ENCODE data around the gene CCDC187. TPM values are rescaled to one million over a fixed set of nuclear protein-coding genes. Genes with fewer than 3 reads are reported as not detected.

CCDC187 gene
- total and polyA plus RNA-seq, 2 of the 13 experiments (the other 11 are each of a cell fraction or from before 2014, with no cell fraction given): 0.03 to 0.13 TPM

DNA sequence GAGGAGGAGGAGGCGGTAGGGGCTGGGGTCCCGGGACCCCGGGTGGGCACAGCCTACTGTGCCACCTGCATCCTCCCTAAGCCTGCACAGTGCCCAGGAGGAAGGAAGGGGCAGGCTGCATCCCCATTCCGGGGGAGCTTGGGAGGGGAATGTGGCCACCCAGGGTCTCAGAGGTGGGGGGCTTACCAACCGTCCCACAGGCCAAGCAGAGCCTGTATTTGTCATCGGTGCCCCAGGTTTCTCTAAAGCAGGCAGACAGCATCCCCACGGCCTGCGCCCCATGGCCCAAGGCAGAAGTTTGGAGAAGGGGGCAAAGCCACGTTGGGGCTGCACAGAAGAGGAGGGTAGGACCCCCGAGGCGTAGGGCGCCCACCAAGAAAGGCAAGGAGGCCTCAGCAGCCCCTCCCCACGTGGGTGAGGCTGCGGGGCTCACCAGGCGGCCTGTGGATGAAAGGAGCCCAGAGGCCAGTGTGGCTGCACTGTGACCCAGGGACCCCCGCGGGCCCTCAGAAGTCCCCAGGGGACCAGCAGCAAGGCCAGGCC lies 22.9 kb upstream of the CCDC187 start (continued):
- TF ChIP-seq, protein P1, sequence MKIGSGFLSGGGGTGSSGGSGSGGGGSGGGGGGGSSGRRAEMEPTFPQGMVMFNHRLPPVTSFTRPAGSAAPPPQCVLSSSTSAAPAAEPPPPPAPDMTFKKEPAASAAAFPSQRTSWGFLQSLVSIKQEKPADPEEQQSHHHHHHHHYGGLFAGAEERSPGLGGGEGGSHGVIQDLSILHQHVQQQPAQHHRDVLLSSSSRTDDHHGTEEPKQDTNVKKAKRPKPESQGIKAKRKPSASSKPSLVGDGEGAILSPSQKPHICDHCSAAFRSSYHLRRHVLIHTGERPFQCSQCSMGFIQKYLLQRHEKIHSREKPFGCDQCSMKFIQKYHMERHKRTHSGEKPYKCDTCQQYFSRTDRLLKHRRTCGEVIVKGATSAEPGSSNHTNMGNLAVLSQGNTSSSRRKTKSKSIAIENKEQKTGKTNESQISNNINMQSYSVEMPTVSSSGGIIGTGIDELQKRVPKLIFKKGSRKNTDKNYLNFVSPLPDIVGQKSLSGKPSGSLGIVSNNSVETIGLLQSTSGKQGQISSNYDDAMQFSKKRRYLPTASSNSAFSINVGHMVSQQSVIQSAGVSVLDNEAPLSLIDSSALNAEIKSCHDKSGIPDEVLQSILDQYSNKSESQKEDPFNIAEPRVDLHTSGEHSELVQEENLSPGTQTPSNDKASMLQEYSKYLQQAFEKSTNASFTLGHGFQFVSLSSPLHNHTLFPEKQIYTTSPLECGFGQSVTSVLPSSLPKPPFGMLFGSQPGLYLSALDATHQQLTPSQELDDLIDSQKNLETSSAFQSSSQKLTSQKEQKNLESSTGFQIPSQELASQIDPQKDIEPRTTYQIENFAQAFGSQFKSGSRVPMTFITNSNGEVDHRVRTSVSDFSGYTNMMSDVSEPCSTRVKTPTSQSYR (CRISPR knock-in tag; IDR thresholded peaks at IDR 0.05; ENCODE audit: borderline replicate concordance): no peak
- TF ChIP-seq PHF21A (CRISPR knock-in tag; IDR thresholded peaks at IDR 0.05): no peak

DNA sequence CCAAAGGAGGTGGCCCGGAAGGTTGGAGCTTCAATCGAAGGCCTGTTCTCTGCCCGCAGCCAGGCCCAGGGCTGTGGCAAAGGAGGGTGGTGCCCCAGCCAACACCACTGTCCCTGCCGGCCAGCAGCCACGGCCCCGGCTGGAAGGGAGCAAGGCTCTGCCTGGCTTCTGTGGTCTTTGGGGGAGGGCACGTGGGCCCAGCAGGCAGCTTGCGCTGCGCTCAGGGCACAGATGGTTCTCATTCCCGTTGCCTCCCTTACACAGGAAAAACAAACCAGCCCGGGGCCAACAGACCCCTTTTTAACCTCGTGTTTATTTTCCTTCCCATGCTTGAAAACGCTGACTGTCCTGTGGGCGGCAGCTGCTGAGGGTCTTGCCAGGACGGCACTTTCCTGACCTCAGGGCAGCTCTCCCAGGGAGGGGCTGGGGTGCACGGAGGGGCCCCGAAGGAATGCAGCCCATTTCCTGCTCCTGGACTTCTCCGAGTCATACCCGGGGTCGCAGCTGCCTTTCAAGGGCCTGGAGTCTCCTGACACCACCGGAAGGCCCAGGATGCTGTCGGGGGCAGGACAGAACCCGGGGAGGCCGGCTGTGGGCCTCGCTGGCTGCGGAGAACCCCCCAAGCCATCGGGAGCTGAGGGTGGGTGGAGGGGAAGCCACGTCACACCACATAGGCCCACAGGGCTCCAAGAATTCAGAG lies 22.3 kb upstream of the CCDC187 start:
- Histone ChIP-seq H3K4me1 (ENCODE audit: insufficient read depth, low read length) (peaks cover 36% of the 10 kb centered on the region), H3K36me3 (replicated peaks in 1 of 2; ENCODE audit: control insufficient read depth in 1 of 2, insufficient read depth in 2 of 2, low read length in 2 of 2) (no peaks in the 10 kb centered on the region), H3K9me3 (ENCODE audit: low read length) (no peaks in the 10 kb centered on the region), H3K27ac (ENCODE audit: extremely low read length, insufficient read depth, low read length) (no peak overlapping the region), H3K4me3 (replicated peaks in 1 of 3; ENCODE audit: insufficient read depth in 1 of 3, low read depth in 2 of 3, low read length in 3 of 3) (no peak overlapping the region; a peak in 1 of 6 replicates), H3K9ac (ENCODE audit: insufficient read depth, low read depth, low read length) (no peak overlapping the region), H2AFZ (ENCODE audit: low read length) (no peak overlapping the region), H4K20me1 (ENCODE audit: insufficient read depth, low read length) (no peaks in the 10 kb centered on the region), H3K27me3 (ENCODE audit: control insufficient read depth in 1 of 2, insufficient read depth in 2 of 2, low read length in 2 of 2) (peaks cover 24 to 89% of the 10 kb centered on the region in 2 experiments), H3K79me2 (ENCODE audit: insufficient read depth, low read length) (no peaks in the 10 kb centered on the region), H3K4me2 (ENCODE audit: low read depth, low read length) (no peak overlapping the region)
- DNase-seq (ENCODE audit: low spot score) (no peak), FAIRE-seq (no peak), ATAC-seq (no peak)
- intact Hi-C loops (cut with micrococcal nuclease; ENCODE audit: unreplicated experiment) (no loop called here), in situ Hi-C loops (cut with HindIII; ENCODE audit: extremely low pct_ligation_motif_present, low pct_unique_long_range_greater_than_20kb) (loop anchor here (25.0 kb wide), 1 partner anchor 311 kb away; no protein-coding TSS in a partner anchor)
- POLR2A ChIA-PET: no interaction called here
- BruUV-seq (replicated peaks): no TSS peak
- WGBS (ENCODE audit: low lambda C conversion rate): 10% methylated on average over 12 of the region's 28 CpGs
- TF ChIP-seq, protein P2, sequence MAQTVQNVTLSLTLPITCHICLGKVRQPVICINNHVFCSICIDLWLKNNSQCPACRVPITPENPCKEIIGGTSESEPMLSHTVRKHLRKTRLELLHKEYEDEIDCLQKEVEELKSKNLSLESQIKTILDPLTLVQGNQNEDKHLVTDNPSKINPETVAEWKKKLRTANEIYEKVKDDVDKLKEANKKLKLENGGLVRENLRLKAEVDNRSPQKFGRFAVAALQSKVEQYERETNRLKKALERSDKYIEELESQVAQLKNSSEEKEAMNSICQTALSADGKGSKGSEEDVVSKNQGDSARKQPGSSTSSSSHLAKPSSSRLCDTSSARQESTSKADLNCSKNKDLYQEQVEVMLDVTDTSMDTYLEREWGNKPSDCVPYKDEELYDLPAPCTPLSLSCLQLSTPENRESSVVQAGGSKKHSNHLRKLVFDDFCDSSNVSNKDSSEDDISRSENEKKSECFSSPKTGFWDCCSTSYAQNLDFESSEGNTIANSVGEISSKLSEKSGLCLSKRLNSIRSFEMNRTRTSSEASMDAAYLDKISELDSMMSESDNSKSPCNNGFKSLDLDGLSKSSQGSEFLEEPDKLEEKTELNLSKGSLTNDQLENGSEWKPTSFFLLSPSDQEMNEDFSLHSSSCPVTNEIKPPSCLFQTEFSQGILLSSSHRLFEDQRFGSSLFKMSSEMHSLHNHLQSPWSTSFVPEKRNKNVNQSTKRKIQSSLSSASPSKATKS (CRISPR knock-in tag; IDR thresholded peaks at IDR 0.05): no peak
- TF ChIP-seq GABPB1 (CRISPR knock-in tag; IDR thresholded peaks at IDR 0.05): peak; percentile 8; the same call in 1 of the 2 replicates
- CTCF ChIA-PET (ENCODE audit: low intra/inter-chr PET ratio, low total read pairs): no interaction called here
